ENCODE measurements around the gene MOSPD2. TPM values are rescaled to one million over a fixed set of nuclear protein-coding genes. Genes with fewer than 3 reads are reported as not detected.

Gene MOSPD2
- total RNA-seq, 2 experiments from 2014 or later = 9.7 to 11.3 TPM

DNA sequence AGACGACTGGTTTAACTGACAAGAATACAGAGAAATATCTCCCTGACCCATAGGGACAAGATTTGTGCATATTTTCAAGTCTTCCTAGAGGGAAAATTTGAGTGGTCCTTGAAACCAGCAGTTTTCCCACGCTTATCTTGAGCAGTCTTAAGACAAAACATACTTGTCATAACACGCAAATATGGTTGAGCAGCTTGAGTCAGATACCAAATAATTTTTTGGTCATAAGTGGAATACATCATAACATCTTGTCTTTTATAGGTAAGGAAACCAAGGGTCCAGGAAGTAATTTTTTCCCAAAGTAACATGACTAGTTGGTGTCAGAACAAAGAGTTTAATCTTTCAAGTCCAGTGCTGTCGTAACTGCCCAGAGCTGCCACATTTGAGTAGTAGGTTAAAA is 50.5 kb downstream of the MOSPD2 start:
- Mint-ChIP-seq H3K27me3 (no peaks in the 10 kb centered on the region), H3K36me3 (peaks cover 6% of the 10 kb centered on the region), H3K9me3 (ENCODE audit: low read depth) (no peaks in the 10 kb centered on the region), H3K27ac (no peak overlapping the region), H3K4me1 (no peaks in the 10 kb centered on the region), H3K4me3 (no peak overlapping the region)
- CTCF ChIA-PET = no interaction called here
- ATAC-seq = no peak
- no peak for DNase-seq

DNA sequence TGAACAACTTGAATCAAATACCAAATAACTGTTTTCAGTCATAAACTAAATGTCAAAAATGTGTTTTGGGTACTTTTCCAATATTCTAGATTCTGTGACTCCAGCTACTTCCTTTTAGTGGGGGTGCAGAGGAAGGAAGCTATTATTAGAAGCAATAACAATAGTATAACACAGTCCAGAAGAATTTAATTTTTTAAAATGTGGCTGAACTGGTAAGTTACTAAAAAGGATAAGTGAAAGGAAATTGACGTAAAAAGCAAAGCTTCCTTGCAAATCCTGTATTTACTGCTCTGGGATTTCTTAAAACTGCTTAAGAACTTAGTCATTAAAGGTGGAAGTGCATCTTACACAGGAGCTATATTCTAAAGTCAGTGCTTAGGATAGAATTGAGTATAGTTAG is 53.2 kb downstream of the MOSPD2 start:
- Mint-ChIP-seq H3K4me1 (no peaks in the 10 kb centered on the region), H3K27ac (no peak overlapping the region), H3K27me3 (no peaks in the 10 kb centered on the region), H3K4me3 (no peak overlapping the region), H3K9me3 (ENCODE audit: low read depth) (no peaks in the 10 kb centered on the region), H3K36me3 (no peaks in the 10 kb centered on the region)
- CTCF ChIA-PET = no interaction called here
- DNase-seq (no peak), ATAC-seq (no peak)

DNA sequence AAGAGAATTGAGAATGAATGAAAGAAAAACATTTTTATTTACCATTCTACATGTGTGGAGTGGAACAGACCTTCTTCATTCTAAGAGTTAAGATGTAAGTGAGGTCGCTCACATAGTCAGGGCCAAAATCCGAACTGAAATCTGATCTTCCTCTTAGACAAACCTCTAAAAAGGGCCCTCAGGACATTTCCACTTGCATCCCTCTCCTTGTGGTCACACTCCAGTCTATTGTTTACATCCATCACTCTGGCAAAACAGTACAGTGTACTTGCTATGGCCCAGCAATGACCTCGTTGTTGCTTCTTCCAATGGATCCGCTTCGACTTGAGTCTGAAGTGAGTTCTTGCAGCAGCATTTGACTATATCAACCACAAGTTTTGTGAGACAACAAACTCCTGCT is 54.2 kb downstream of the MOSPD2 start:
- H3K9me3 Mint-ChIP-seq (ENCODE audit: low read depth) = no peaks in the 10 kb centered on the region
- no peaks in the 10 kb centered on the region for H3K36me3 Mint-ChIP-seq
- no peaks in the 10 kb centered on the region for H3K27me3 Mint-ChIP-seq
- H3K4me3 Mint-ChIP-seq = no peak overlapping the region
- H3K4me1 Mint-ChIP-seq = no peaks in the 10 kb centered on the region
- no peak for ATAC-seq
- no peak for DNase-seq
- H3K27ac Mint-ChIP-seq = no peak overlapping the region
- CTCF ChIA-PET = no interaction called here

DNA sequence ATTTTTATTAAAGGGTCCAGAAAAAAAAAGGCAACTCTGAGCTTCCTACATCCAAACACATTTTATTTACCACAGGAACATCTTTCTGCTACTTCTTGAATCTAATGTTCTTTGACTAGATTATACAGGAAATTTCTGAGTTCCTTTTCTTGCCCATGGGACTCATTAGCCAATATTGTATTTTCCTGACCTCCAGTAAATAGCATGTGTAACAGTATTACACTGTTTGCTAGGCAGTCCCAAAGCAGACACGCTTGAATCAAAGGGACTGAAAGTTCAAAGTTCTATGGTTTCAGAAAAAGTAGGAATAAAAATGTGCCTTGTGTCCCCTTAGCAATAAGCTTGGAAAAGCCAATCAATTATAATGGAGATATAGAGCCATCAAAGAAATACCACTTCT is 57.4 kb downstream of the MOSPD2 start:
- CTCF ChIA-PET = no interaction called here
- H3K4me3 Mint-ChIP-seq = no peak overlapping the region
- ATAC-seq = no peak
- no peaks in the 10 kb centered on the region for H3K9me3 Mint-ChIP-seq (ENCODE audit: low read depth)
- H3K27ac Mint-ChIP-seq = no peak overlapping the region
- no peaks in the 10 kb centered on the region for H3K4me1 Mint-ChIP-seq
- H3K27me3 Mint-ChIP-seq = no peaks in the 10 kb centered on the region
- no peak for DNase-seq
- H3K36me3 Mint-ChIP-seq = no peaks in the 10 kb centered on the region

DNA sequence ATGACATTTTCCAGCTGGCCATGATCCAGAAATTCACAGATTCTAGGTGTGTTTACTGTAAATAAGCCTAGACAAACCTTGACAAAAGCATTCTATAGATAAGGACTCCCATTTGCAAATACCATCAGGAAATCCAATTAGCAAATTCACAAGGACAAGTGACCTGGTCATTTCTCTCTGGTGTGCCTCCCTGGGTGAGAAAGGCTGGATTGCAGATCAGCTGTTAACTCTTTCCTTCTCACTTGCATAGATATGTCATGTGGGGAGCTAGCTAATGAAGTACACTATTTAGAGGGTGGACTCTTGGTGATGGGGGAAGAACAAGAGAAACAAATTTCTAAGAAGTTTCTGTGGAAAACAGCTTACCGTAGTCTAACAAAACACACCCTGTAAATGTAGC is 58.9 kb downstream of the MOSPD2 start:
- no peaks in the 10 kb centered on the region for H3K4me1 Mint-ChIP-seq
- no peaks in the 10 kb centered on the region for H3K9me3 Mint-ChIP-seq (ENCODE audit: low read depth)
- ATAC-seq (no peak), DNase-seq (no peak)
- CTCF ChIA-PET = no interaction called here
- no peaks in the 10 kb centered on the region for H3K27me3 Mint-ChIP-seq
- no peaks in the 10 kb centered on the region for H3K36me3 Mint-ChIP-seq
- no peak overlapping the region for H3K4me3 Mint-ChIP-seq
- H3K27ac Mint-ChIP-seq = no peak overlapping the region

DNA sequence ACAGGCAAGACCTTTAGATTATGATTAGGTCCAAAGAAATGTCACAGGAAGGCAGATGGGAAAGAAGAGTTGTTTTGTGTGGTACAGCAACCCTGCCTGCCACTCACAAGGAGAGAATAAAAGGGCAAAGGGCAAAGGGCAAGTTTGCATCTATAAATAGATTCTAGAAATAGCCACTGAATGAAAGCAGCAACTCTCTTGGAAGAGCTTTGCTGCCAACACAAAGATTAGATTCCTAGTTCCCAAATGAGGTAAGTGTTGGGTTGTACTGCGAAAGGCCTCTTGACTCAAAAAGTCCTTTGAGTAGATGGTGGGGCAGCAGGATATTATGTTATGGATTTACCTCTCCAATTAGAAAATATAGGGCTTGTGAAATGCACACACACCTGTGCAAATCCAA is 61.2 kb downstream of the MOSPD2 start:
- CTCF ChIA-PET = no interaction called here
- no peak for ATAC-seq
- H3K4me3 Mint-ChIP-seq = no peak overlapping the region

DNA sequence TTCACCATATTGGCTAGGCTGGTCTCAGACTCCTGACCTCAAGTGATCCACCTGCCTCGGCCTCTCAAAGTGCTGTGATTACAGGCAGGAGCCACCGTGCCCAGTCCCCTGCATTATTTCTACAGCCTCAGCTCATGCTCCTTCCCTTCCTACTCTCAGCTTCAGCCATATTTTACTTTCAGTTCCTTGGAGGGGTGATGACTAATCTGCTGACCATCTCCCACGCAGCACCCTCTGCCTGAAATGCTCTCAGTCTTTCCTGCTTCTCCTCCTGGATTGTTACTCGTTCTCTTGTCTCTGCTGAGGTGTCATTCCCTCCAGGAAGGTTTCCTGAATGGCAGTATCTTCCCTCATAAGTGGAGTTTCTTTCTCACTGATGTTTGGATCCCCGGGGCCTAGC is 63.3 kb downstream of the MOSPD2 start:
- Mint-ChIP-seq H3K27me3 (no peaks in the 10 kb centered on the region), H3K27ac (no peak overlapping the region)
- CTCF ChIA-PET = no interaction called here

More for the DNA sequence above, 61.2 kb downstream of the MOSPD2 start:
- Mint-ChIP-seq H3K27ac (no peak overlapping the region), H3K36me3 (no peaks in the 10 kb centered on the region), H3K9me3 (ENCODE audit: low read depth) (no peaks in the 10 kb centered on the region), H3K27me3 (no peaks in the 10 kb centered on the region), H3K4me1 (no peaks in the 10 kb centered on the region)
- no peak for DNase-seq

DNA sequence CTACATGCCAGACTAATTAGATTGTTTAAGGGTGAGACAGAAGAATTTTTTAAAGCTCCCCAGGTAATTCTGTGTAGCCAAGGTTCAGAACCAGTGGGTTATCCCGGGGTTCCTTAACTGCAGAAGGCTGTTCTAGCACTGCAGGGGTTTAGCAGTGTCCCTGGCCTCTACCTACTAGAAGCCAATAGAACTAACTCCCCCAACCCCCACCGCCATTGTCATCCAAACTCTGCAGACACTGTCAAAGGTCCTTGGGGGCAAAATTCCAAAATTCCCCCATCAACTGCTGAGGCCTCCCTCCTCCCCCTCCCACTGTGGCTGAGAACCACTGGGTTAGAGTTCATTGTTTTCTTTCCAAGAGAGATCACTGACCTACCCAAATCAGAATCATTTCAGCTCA is 66.4 kb downstream of the MOSPD2 start:
- Mint-ChIP-seq H3K36me3 (no peaks in the 10 kb centered on the region), H3K9me3 (ENCODE audit: low read depth) (no peaks in the 10 kb centered on the region), H3K4me1 (no peaks in the 10 kb centered on the region), H3K27ac (no peak overlapping the region), H3K4me3 (no peak overlapping the region), H3K27me3 (no peaks in the 10 kb centered on the region)
- no peak for ATAC-seq
- CTCF ChIA-PET = no interaction called here
- DNase-seq = no peak

More for the DNA sequence above, 63.3 kb downstream of the MOSPD2 start:
- ATAC-seq (no peak), DNase-seq (no peak)
- Mint-ChIP-seq H3K4me1 (no peaks in the 10 kb centered on the region), H3K4me3 (no peak overlapping the region), H3K36me3 (no peaks in the 10 kb centered on the region), H3K9me3 (ENCODE audit: low read depth) (no peaks in the 10 kb centered on the region)

DNA sequence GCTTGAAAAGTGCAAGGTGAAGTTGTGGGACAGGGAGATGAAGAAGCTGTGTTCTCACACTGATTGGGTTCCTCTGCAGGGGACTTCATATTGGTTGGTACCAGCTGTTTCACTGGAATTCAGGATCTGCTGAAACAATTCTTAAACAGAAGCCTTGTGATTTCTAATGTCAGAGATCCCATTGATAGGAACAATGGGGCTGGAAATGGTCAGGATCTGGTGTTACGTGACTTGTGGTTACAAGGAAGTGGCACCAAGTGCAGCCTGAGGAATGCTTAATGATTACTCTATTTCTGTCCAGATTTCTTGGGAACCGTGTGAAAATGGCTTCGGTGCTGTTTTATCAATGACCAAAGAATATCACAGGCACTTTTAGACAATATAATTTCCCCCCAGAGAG is 68.1 kb downstream of the MOSPD2 start:
- Mint-ChIP-seq H3K9me3 (ENCODE audit: low read depth) (no peaks in the 10 kb centered on the region), H3K36me3 (no peaks in the 10 kb centered on the region), H3K4me1 (no peaks in the 10 kb centered on the region), H3K27me3 (no peaks in the 10 kb centered on the region), H3K27ac (no peak overlapping the region), H3K4me3 (no peak overlapping the region)
- CTCF ChIA-PET = no interaction called here
- no peak for ATAC-seq
- DNase-seq = no peak

DNA sequence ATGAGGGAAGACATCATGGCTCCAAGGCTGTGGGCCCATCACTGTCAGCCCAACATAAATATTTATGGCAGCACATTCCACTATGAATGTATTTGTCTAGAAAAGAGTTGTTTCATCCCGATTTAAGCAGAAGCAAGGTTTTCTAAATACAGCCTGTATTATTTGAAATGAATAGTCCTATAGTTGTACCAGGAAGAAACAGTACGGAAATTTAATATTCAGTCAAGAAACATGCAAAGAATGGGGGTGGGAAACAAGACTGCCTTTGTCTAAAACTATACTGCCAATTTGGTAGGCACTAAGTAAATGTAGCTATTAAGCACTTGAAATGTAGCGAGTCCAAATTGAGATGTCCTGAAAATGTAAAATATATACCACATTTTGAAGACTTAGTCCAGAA is 69.1 kb downstream of the MOSPD2 start:
- CTCF ChIA-PET = interaction anchor here (1.1 kb wide), 1 partner anchor 13 kb away, joined by 3 read pairs; no protein-coding TSS in a partner anchor
- H3K9me3 Mint-ChIP-seq (ENCODE audit: low read depth) = no peaks in the 10 kb centered on the region

DNA sequence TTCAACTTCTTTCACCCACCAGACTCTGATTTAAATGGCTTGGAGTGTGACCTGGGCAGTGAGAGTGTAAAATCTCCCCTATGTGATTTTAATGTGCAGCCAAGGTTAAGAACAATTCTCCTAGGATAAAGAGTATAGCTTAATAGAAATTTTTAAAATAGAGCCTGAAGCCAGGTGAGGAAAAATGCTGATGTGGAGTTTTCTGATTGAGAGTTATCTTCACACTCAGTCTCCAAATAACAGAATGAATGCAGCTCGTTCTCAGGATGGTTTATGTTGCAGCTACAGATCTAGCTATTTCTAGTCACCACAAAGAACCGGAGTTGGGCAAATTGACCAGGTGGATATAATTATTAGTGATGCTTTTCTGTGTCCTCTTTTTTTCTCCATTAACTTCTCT is 70.7 kb downstream of the MOSPD2 start:
- CTCF ChIA-PET = no interaction called here
- Mint-ChIP-seq H3K9me3 (ENCODE audit: low read depth) (no peaks in the 10 kb centered on the region), H3K4me3 (no peak overlapping the region), H3K27me3 (no peaks in the 10 kb centered on the region), H3K27ac (no peak overlapping the region), H3K4me1 (no peaks in the 10 kb centered on the region), H3K36me3 (no peaks in the 10 kb centered on the region)
- no peak for ATAC-seq
- no peak for DNase-seq

More for the DNA sequence above, 69.1 kb downstream of the MOSPD2 start:
- H3K36me3 Mint-ChIP-seq = no peaks in the 10 kb centered on the region
- H3K4me1 Mint-ChIP-seq = no peaks in the 10 kb centered on the region
- H3K4me3 Mint-ChIP-seq = no peak overlapping the region
- no peaks in the 10 kb centered on the region for H3K27me3 Mint-ChIP-seq
- DNase-seq = no peak
- no peak for ATAC-seq
- no peak overlapping the region for H3K27ac Mint-ChIP-seq

DNA sequence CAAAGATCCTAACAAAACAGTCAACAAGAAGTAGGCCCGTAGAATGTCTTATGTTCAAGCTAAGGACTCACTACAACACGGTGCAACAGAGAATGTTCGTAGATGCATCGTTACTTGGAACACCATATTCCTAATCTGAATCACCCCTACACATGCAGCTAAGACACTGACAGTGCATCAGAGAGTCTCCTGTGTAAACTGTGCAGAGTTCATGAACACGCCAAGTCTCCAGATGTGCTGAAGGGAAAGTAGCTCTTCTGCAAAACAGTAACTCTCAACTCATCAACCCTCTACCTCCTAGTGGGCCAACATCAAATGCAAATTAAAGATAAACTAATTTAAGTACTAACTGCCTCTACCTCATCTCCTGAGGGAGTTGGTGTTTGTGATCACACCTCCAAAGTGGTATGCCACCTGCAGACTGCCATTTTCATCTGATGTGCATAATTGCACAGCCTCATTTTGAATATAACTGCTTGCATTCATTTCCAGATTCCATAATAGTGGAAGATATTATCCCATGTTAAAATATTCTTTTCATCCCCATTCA is 73.5 kb downstream of the MOSPD2 start:
- no peak overlapping the region for H3K27ac Mint-ChIP-seq
- no peaks in the 10 kb centered on the region for H3K36me3 Mint-ChIP-seq
- H3K4me3 Mint-ChIP-seq = no peak overlapping the region
- CTCF ChIA-PET = no interaction called here
- no peaks in the 10 kb centered on the region for H3K4me1 Mint-ChIP-seq
- DNase-seq (no peak), ATAC-seq (no peak)
- H3K9me3 Mint-ChIP-seq (ENCODE audit: low read depth) = no peaks in the 10 kb centered on the region
- no peaks in the 10 kb centered on the region for H3K27me3 Mint-ChIP-seq

DNA sequence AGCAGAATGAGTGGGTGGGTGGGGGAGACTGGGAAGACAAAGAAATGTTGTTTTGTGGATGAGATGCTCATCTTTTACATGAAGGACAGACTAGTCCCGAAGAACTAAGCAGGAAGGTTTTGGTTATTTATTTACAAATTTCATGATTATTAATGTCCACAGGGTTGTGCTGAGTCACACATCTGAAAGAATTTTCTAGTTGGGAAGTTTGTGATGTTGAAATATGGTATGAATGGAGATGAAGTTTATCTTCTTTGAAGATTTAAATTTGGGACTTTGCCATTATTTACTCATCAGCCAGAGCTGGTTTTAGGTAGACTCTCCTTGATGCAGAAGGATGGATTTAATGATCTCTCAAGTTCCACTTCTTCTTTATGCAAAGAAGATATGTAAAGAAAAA is 75.5 kb downstream of the MOSPD2 start:
- H3K9me3 Mint-ChIP-seq (ENCODE audit: low read depth) = no peaks in the 10 kb centered on the region
- no peak for ATAC-seq
- no peaks in the 10 kb centered on the region for H3K4me1 Mint-ChIP-seq
- H3K36me3 Mint-ChIP-seq = no peaks in the 10 kb centered on the region
- H3K27me3 Mint-ChIP-seq = no peaks in the 10 kb centered on the region
- DNase-seq = no peak
- H3K4me3 Mint-ChIP-seq = no peak overlapping the region
- no peak overlapping the region for H3K27ac Mint-ChIP-seq
- CTCF ChIA-PET = no interaction called here

DNA sequence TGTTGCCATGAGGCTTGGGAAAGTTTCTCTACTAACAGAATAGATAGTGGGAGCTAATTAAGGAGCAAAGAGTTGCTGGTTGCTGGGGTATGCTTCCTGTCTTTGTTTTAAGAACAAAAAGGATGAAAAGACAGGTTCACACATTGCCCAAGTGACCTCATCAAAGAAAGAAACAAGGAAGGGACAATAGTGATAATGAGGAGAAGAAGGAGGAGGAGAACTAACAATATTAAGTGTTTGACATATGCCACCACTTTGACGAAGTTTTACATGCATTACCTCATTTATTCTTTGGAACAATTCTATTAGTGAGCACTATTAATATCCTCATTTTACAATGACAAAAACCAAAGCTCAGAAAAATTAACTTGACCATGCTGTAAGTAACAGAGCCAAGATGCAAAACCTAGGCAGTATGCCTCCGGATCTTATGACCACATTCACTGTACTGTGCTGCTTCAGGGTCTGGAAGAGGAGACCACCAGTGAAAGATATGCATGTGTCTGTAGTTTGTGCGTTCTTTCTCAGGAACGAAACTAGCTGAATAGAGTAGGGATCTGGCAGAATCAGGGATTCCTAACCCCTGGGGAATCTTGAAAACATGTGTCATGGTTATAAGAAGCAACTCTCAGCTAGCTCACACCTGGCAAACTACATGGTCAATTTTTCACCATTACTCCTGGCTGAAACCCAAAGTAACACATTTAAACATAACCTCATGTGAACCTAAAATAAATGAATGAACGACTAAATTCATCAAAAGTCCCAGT is 83.8 kb downstream of the MOSPD2 start:
- no peak for DNase-seq
- H3K4me1 Mint-ChIP-seq = no peaks in the 10 kb centered on the region
- H3K4me3 Mint-ChIP-seq = no peak overlapping the region
- no peaks in the 10 kb centered on the region for H3K27me3 Mint-ChIP-seq
- H3K27ac Mint-ChIP-seq = no peak overlapping the region
- H3K9me3 Mint-ChIP-seq (ENCODE audit: low read depth) = no peaks in the 10 kb centered on the region
- no peaks in the 10 kb centered on the region for H3K36me3 Mint-ChIP-seq
- ATAC-seq = no peak
- CTCF ChIA-PET = no interaction called here

All from activated CD8-positive, alpha-beta memory T cell treated with anti-CD3 and anti-CD28 coated beads, Interleukin-2, amount 10 ng/mL, durations not matched to agents 7 days and 5 days (primary cell).